NCI-H1105 treated with DMSO at 0.1 percent for 48 hours (cell line): Measurements from ENCODE around the gene ST8SIA2.

Experiments
- DNase-seq: peaks from one replicate; lab custom pipeline; 2025; lab: John Stamatoyannopoulos, UW

ST8SIA2 gene

DNA sequence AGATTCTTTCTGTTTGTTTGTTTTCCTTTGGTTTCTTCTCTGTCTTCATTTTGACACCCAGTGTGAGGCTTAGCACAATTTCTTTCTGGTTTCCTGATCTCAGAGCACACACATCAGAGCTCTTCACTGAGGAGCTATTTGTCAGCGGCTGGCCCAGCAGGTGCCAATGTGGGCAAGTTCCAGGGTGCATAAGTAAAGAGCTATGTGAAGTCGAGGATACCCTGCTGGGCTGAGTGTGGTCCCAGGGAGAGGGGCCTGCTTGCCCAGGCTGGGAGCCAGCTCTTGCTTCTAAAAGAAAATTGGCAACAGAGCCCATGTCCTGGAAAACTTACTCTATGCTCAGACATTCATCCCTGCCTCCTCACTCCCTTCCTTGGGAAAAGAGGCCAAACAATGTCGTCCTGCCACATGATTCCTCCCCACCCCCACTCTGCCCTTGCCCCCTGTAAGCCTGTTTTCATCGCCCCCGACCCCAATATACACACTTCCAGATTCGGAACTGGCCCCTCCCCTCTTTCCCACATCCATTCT, 101.2 kb downstream of the ST8SIA2 start:
- no peak for DNase-seq

DNA sequence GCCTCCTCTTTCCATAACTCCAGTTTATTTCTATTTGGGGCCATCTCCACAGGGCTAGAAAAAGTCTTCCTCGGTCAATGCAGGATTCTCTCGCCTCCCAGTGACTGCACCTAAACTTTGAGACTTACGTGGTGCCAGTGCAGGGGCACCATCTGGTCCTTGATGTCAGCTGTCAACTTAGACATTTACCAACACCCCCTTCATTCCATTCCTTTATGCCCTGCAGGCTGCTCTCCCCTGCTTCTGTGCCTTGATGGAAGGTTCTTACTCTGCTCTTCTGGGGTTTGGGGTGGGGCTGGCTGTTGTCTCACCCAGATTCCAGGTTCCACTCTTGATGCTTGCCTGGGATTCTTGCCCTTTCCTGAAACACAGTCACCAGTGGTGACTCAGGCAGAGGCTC, 101.8 kb downstream of the ST8SIA2 start:
- no peak for DNase-seq

DNA sequence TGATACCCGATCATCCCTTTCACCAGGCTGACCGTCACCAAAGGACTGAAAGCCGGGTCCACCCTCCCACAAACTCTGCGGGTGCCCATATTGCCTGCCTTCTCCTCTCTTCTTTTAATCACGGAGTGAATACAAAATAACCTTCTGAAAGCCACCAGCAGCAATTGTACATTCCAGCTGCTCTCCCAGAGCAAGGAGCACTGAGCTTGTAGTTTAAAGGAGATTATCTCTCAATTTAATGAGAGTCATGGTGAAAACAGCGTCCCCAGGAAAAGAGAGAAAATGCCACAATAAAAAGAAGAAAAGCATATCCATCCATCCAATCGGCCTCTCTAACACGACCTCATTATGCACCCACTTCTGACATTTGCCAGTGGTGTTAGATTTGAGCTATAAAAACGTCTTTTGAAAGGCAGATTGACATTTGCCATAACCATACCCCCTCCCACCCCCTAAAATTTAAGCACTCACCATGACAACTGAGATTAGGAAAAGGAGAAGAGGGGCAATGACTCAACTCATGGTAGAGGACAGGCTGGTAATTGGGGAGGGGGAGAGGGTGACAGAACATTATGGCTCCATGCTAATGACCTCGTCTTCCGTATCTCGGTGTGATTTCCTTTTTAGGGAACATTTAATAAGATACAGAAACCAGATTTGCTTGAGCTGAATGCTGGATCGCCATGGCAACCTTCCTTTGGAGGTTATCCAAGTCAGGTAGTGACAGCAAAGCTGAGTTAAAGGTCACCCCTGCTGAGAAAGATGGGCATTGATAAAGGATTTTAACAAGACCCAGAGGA, 106.2 kb downstream of the ST8SIA2 start:
- no peak for DNase-seq

DNA sequence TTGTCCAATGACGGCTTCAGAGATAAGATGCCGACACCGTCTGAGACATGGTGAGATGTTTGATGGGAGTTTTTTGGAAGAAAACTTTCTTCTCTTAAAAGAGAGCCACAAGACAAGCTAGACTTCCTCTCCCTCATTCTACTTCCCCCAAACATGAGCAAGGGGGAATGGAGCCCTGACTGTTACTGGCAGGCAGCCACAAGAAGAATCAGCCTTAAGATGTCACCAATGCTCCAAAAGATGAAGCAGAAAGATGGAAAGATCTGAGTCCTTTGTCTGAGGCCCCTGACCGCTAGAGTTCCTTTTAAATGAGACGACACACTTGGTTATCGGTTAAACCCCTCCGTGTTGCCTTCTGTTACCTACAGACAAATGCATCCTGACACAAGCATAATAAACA, 108.7 kb downstream of the ST8SIA2 start:
- no peak for DNase-seq

DNA sequence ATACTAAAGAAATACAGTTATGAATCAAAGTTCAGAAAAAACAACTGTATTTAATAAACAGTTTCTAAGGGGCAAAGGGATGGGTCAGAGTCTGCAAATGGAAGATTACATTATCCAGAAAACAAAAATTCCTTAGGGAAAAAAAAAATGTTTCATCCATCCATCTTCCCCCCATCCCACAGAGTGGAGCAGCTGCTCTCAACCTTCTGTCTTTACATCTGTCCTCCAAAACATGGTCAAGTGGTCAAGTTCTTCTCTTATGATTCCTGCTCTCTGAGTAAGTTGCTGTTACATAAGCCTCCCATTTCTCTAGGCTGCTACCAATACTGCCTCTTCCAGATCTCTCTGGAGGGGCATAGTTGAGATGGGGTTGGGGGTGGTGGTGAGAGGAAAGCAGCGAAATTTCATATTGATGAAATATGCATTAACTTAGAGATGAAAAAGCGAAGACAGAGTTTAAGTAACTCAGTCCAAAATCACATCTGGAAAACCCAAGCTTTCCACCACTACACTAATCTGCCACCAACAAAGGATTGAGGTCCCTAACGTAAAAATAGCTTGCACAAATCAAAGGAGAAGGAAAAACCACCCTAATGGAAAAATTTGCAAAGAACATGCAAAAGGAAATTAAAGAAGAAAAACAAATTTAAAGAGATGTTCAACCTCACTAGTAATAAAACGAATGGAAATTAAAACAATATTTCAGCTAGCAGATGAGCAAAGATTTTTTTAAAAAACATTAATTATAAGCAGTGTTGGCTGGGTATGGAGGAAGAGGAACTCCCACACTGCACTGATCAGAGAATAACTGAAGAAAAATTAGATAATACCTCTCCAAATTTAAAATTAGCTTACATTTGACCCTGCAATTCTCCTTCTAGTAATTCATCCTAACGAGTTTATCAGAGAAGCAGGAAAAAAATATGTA, 109.5 kb downstream of the ST8SIA2 start:
- no peak for DNase-seq

DNA sequence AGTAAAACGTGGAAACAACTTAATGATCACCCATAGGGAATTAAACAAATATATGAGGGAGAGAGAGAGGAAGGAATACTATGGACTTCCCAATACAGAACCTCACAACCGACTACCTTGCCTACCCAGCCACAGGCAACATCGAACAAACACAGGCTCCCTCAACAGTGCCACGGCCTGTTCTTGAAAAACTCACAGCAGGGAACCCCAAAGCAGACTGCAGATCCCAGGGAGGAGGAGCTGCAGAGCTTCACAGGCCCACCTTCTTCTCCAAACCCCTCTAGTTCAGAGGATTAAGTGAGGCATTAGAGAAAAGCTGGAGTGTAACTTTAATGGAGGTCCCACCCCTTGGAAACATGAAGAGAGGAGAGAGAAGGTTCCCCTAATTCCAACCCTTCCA, 110.2 kb downstream of the ST8SIA2 start:
- DNase-seq = no peak

DNA sequence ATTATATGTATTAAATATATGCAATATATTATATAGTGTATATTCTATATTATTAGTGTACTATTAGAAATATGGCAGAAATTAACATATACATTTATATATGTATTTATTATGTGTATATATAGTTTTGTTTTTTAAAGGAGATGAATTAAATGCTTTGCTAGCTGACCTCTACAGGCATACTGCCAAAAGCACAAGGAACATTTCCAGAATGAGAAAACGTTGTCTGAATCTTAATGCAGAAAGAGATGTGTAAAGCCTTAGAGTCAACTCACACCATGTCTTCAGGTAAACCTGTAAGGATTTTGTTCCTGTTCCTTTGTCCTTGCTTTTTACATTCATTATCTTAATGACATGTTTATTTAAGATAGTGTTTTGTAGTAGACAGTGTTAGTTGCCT, 111.9 kb downstream of the ST8SIA2 start:
- no peak for DNase-seq

DNA sequence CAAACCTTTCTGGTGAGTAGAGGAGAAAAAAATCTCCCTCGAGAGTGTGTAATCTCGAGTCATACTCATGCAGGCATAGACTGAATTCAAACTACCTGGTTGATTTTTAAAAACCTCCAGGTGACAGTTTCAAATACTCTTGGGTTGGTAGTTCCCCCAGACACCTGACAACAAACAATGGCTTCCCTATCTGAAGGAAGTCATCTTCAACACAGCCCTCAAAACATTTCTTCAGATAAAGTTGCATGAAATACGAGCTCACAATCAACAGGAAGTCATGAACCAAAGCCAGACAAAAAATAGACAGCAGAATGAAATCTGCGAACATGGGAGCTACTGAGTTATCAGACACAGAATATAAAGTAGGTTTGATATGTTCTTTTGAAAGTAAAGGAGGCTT, 112.8 kb downstream of the ST8SIA2 start:
- DNase-seq = no peak

DNA sequence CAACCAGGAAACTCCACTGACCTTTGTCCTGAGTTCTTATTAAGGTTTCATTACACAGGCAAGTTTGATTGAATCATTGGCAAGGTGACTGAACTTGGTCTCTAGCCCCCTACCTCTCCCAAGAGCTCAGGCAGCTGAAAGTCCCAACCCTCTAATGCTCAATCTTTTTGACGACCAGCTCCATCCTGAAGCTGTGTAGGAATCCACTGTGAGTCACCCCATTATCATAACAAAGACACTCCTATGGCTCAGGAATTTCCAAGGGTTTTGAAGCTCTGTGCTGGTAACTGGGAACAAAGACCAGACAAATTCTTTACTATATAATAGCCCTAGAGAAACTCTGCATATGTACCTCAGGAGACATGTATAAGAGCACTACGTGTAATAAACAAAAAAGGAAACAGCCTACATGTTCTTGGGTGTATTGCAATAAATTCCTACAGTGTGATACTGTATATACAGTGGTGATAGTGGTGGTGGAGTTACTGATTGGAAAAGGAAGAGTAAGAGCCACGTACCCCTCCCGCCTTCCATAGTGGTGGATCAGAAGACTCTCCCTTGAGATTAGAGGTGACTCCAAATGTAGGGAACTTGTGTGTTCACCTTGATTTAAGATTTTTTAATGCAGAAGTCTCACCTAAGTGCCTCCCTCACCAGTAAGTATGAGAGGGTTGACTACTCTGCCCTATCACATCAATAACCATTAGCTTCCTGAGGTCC, 116.6 kb downstream of the ST8SIA2 start:
- DNase-seq = no peak
